Amygdala (tissue), 56 donors: Measurements from ENCODE around the gene CCDC71.

Experiments used
- DNase-seq, 56 donors: peaks; one replicate each; lab custom pipeline; 2025; lab: John Stamatoyannopoulos, UW

The CCDC71 gene

GRCh38 chr3:49132437-49133225 is 33.5 kb downstream of the CCDC71 start, which contains the start of gene LAMB2:
Gene LAMB2, minus strand, starts transcription at chr3:49133050. Its CDS starts 183 bp downstream, at chr3:49132867.
- peak in 42 of 56 donors; percentile 7 to 68 (median 36) for DNase-seq

GRCh38 chr3:49132073-49132436 is 34.1 kb downstream of the CCDC71 start:
- no peak for DNase-seq

GRCh38 chr3:49131576-49131975 is 34.6 kb downstream of the CCDC71 start:
- no peak for DNase-seq

- no peak for DNase-seq
Measured at GRCh38 chr3:49131040-49131439, 35.1 kb downstream of the CCDC71 start.

GRCh38 chr3:49124991-49125670 is 41.0 kb downstream of the CCDC71 start:
- peak in 2 of 56 donors; percentile 13 to 21 for DNase-seq

GRCh38 chr3:49124203-49124602 is 41.9 kb downstream of the CCDC71 start:
- DNase-seq: no peak

GRCh38 chr3:49123687-49124086 is 42.4 kb downstream of the CCDC71 start:
- DNase-seq: no peak

- DNase-seq: no peak
Measured at GRCh38 chr3:49122886-49123545, 43.1 kb downstream of the CCDC71 start.

- DNase-seq: no peak
Measured at GRCh38 chr3:49122451-49122850, 43.7 kb downstream of the CCDC71 start.

- no peak for DNase-seq
Measured at GRCh38 chr3:49122022-49122421, 44.1 kb downstream of the CCDC71 start.

GRCh38 chr3:49121132-49121736 is 44.9 kb downstream of the CCDC71 start:
- DNase-seq: peak in 1 of 56 donors; percentile 66

GRCh38 chr3:49120438-49121131 is 45.5 kb downstream of the CCDC71 start, which contains the start of gene USP19:
Gene USP19, minus strand, starts transcription at chr3:49120823. Its CDS starts 1,678 bp downstream, at chr3:49119145.
- DNase-seq: peak; percentile 41 to 97 (median 90)

- no peak for DNase-seq
Measured at GRCh38 chr3:49120096-49120437, 46.1 kb downstream of the CCDC71 start.

GRCh38 chr3:49119439-49119838 is 46.7 kb downstream of the CCDC71 start:
- no peak for DNase-seq

- peak in 7 of 56 donors; percentile 5 to 26 (median 10) for DNase-seq
Measured at GRCh38 chr3:49119036-49119435, 47.1 kb downstream of the CCDC71 start.
